GM12878 (cell line): Measurements from ENCODE around the gene SSR3. TPM values are rescaled to one million over a fixed set of nuclear protein-coding genes. Genes with fewer than 3 reads are reported as not detected.

Experiments used
- ATAC-seq: fragments of 200-7000 bp; cut with Tn5 transposase; 3 replicates; pipeline ENCODE4 v1.9.1; 2020; ENCODE audit warnings: mild to moderate bottlenecking, moderate library complexity
- BruUV-seq: library from RNA; stranded (reverse); fragments of 400-500 nt; replicated peaks from 2 replicates; lab custom pipeline; 2021; lab: Mats Ljungman, UMichigan
- CTCF ChIA-PET: fragments of 300-600 bp; sonication (Branson Sonifier 250); formaldehyde crosslinking; extraction: SDS; loops from one replicate; lab custom pipeline; 2021; ENCODE audit warnings: inconsistent platforms; lab: Yijun Ruan, JAX
- POLR2A ChIA-PET: fragments of 350-600 bp; formaldehyde crosslinking; extraction: SDS; loops from one replicate; lab custom pipeline; 2021; ENCODE audit warnings: inconsistent platforms; lab: Charles Lee
- RAD21 ChIA-PET: fragments of 300-600 bp; sonication (Branson Sonifier 250); formaldehyde crosslinking; loops from one replicate; lab custom pipeline; 2023; ENCODE audit warnings: antibody characterized with exemption; ENCODE audit not compliant: unreplicated experiment; lab: Charles Lee
- SMC1A ChIA-PET: fragments of 300-600 bp; sonication (Branson Sonifier 250); formaldehyde crosslinking; loops from one replicate; lab custom pipeline; 2023; ENCODE audit not compliant: unreplicated experiment, uncharacterized antibody; lab: Charles Lee
- DNase-seq: peaks from one replicate; pipeline ENCODE4 v3.0.0-alpha.2; 2011; ENCODE audit warnings: low read depth, low spot score
- FAIRE-seq: peaks from 3 replicates; lab custom pipeline; 2011; peaks lifted over from hg19 to GRCh38; lab: Jason Lieb, UNC
- H2AFZ ChIP-seq: 2 replicates; pipeline ENCODE4 v1.6.0; 2011; ENCODE audit warnings: low read depth, low read length, control low read depth; ENCODE audit not compliant: control insufficient read depth
- H3K27ac ChIP-seq: 2 replicates; pipeline ENCODE4 v1.5.1; 2011; ENCODE audit warnings: control low read depth; ENCODE audit not compliant: control insufficient read depth, insufficient read depth
- H3K27me3 ChIP-seq, 2 experiments: replicated peaks in 1 of 2; 2 replicates each; pipeline versions ENCODE4 v1.6.0 to v1.6.1; 2011; ENCODE audit warnings: low read length in 1 of 2; ENCODE audit not compliant: control insufficient read depth in 2 of 2, insufficient read depth in 2 of 2
- H3K36me3 ChIP-seq, 2 experiments: 2 replicates each; pipeline ENCODE4 v1.5.1; 2011; ENCODE audit warnings: low read length in 1 of 2; ENCODE audit not compliant: control insufficient read depth in 2 of 2, insufficient read depth in 2 of 2
- H3K4me1 ChIP-seq: 2 replicates; pipeline ENCODE4 v1.6.1; 2011; ENCODE audit warnings: mild to moderate bottlenecking, low read length, moderate library complexity, mixed read lengths; ENCODE audit not compliant: control insufficient read depth, insufficient read depth
- H3K4me2 ChIP-seq: 2 replicates; pipeline ENCODE4 v1.6.0; 2011; ENCODE audit warnings: control low read depth; ENCODE audit not compliant: control insufficient read depth, insufficient read depth
- H3K4me3 ChIP-seq: fragments of 200-600 bp; sonication (generic); 2 replicates; pipeline ENCODE4 v1.5.1; 2016
- H3K79me2 ChIP-seq: 2 replicates; pipeline ENCODE4 v1.6.0; 2011; ENCODE audit warnings: low read length; ENCODE audit not compliant: control insufficient read depth, insufficient read depth
- H3K9ac ChIP-seq: 2 replicates; pipeline ENCODE4 v1.8.0; 2011; ENCODE audit warnings: low read length, control low read depth, mixed read lengths; ENCODE audit not compliant: control insufficient read depth, insufficient read depth
- H3K9me3 ChIP-seq: replicated peaks from 3 replicates; pipeline ENCODE4 v1.5.1; 2011; ENCODE audit warnings: mild to moderate bottlenecking, low read length; ENCODE audit not compliant: control insufficient read depth, insufficient read depth
- H4K20me1 ChIP-seq: 2 replicates; pipeline ENCODE4 v1.6.0; 2011; ENCODE audit not compliant: control insufficient read depth, insufficient read depth
- IRF5 ChIP-seq: fragments of 450-650 bp; IDR thresholded peaks from 2 replicates; pipeline ENCODE4 v1.6.1; 2017; ENCODE audit warnings: borderline replicate concordance
- MAX ChIP-seq: IDR thresholded peaks from 2 replicates; pipeline ENCODE4 v1.6.1; 2012; ENCODE audit warnings: low read depth, low read length, improper control_type of control experiment
- NFIC ChIP-seq: IDR thresholded peaks from 2 replicates; pipeline ENCODE4 v1.6.1; 2012; ENCODE audit warnings: low read depth, mild to moderate bottlenecking, inconsistent platforms, low read length, moderate library complexity
- SKIL ChIP-seq: fragments of 450-650 bp; IDR thresholded peaks from 2 replicates; pipeline ENCODE4 v1.6.1; 2017; ENCODE audit warnings: mild to moderate bottlenecking, low read depth, inconsistent platforms; ENCODE audit not compliant: poor library complexity, severe bottlenecking
- SMARCA5 ChIP-seq: fragments of 450-650 bp; IDR thresholded peaks from 2 replicates; pipeline ENCODE4 v1.6.1; 2017; ENCODE audit warnings: mild to moderate bottlenecking
- WRNIP1 ChIP-seq: IDR thresholded peaks from 2 replicates; pipeline ENCODE4 v1.6.1; 2011; ENCODE audit warnings: low read depth, low read length, improper control_type of control experiment, borderline replicate concordance
- WGBS: methylation state at CpG from one replicate; pipeline ENCODE4 v1.1.6; 2016; ENCODE audit warnings: low lambda C conversion rate; ENCODE audit not compliant: insufficient replicate concordance, insufficient coverage; ENCODE audit errors: missing lambda C conversion rate; 5-methylcytosine and 5-hydroxymethylcytosine counted together
- in situ Hi-C: fragments of 300-500 bp; cut with MboI; formaldehyde crosslinking; loops from 9 replicates; pipeline ENCODE4 v1.14.3; 2018; ENCODE audit warnings: mixed read lengths
- intact Hi-C: fragments of 100-400 bp; cut with micrococcal nuclease; formaldehyde crosslinking; loops from one replicate; pipeline ENCODE4 v1.14.2; 2022; ENCODE audit not compliant: unreplicated experiment
- polyA plus RNA-seq, 11 experiments: library from polyadenylated mRNA; depleted of rRNA in 4 of 11; unstranded in 6 of 11; stranded (reverse) in 5 of 11; fragments of >200 nt; fragmentation: Nextera tagmentation in 4 of 11; fragmentation: Illumina TruSeq in 1 of 11; extraction: Ambion mirVana in 4 of 11; extraction: Trizol in 1 of 11; gene quantifications; 1 replicate in 1 of 11; 2 replicates in 10 of 11; pipeline versions ENCODE4 v1.2.1 to v1.2.3, GENCODE V29; 2011 to 2016; ENCODE audit warnings: inconsistent platforms in 2 of 11, missing spikeins in 2 of 11, low read depth in 1 of 11
- total RNA-seq, 4 experiments: library from RNA; depleted of rRNA in 3 of 4; stranded (reverse); fragments of >200 nt in 3 of 4; fragmentation: Illumina TruSeq in 1 of 4; extraction: Trizol in 1 of 4; gene quantifications; 2 replicates each; pipeline versions ENCODE4 v1.2.1 to v1.2.3, GENCODE V29; 2013 to 2021

The SSR3 gene
- total and polyA plus RNA-seq, 10 of the 15 experiments (the other 5 are each of a cell fraction or from before 2014, with no cell fraction given): 133 to 345 (median 191) TPM

- ChIA-PET RAD21 (interaction anchor here (1.4 kb wide), 1 partner anchor 67 kb away, joined by 3 read pairs; no protein-coding TSS in a partner anchor), POLR2A (no interaction called here), SMC1A (interaction anchor here (1.0 to 1.8 kb wide), 3 partner anchors 8 to 35 kb away, joined by 4 to 7 read pairs (median 4); no protein-coding TSS in a partner anchor), CTCF (interaction anchor here (1.6 to 2.5 kb wide), 4 partner anchors 9 to 364 kb away, joined by 5 to 12 read pairs (median 6); no protein-coding TSS in a partner anchor)
- no peaks in the 10 kb centered on the region for H3K9me3 ChIP-seq
- H2AFZ ChIP-seq: no peak overlapping the region
- FAIRE-seq (no peak), ATAC-seq (no peak), DNase-seq (no peak)
- H3K27ac ChIP-seq: no peak overlapping the region
- H3K4me2 ChIP-seq: no peak overlapping the region
- no TSS peak for BruUV-seq
- no peaks in the 10 kb centered on the region for H4K20me1 ChIP-seq
- intact Hi-C loops (no loop called here), in situ Hi-C loops (no loop called here)
- no peaks in the 10 kb centered on the region for H3K4me1 ChIP-seq
- 94% methylated on average over 3 of the region's 3 CpGs for WGBS
- no peak for TF ChIP-seq NFIC
- no peak for TF ChIP-seq SKIL
- no peak for TF ChIP-seq IRF5
- no peak for TF ChIP-seq WRNIP1
- no peak for TF ChIP-seq MAX
- no peak for TF ChIP-seq SMARCA5
- H3K27me3 ChIP-seq: no peaks in the 10 kb centered on the region
- no peak overlapping the region for H3K9ac ChIP-seq
- no peak overlapping the region for H3K4me3 ChIP-seq
- H3K36me3 ChIP-seq: no peaks in the 10 kb centered on the region
- H3K79me2 ChIP-seq: no peaks in the 10 kb centered on the region
Measured at GRCh38 chr3:156516284-156516683, 38.6 kb downstream of the SSR3 start.
